IPS-18c (cell line): ENCODE results near the gene P2RX3.

Experiments used
- H3K4me3 ChIP-seq: 2 replicates; pipeline ENCODE4 v1.7.0; 2013; ENCODE audit warnings: low read depth, mild to moderate bottlenecking, low read length, moderate library complexity; ENCODE audit not compliant: insufficient read depth
- H3K9me3 ChIP-seq: one replicate; pipeline ENCODE4 v1.6.1; 2013; ENCODE audit warnings: mild to moderate bottlenecking, low read length, moderate library complexity; ENCODE audit not compliant: control insufficient read depth, insufficient read depth

The P2RX3 gene

DNA sequence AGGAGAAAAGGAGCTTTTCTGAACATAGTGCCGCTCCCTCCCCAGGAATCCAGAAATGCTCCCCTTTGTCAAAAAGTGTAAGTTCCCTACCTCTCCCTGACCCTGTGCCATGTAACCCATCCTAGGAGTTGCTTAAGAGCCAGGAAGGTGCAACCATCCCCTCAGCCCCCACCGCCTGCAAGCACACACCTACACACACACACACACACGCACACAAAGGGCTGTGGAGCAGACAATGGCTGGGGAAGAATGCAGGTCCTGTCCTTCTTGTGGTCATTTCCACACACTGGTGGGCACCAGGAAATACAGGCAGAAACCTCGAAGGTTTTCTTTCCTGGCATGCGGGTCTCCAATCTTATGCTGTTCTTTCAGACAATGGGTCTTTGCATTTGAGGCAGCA, 1.2 kb downstream of the P2RX3 start:
- H3K4me3 ChIP-seq, result no peak overlapping the region
- H3K9me3 ChIP-seq, result no peaks in the 10 kb centered on the region

GRCh38 chr11:57340039-57340615, 2.0 kb downstream of the P2RX3 start:
- peak overlapping the region; percentile 9; the same call in 1 of the 2 replicates for H3K4me3 ChIP-seq
- no peaks in the 10 kb centered on the region for H3K9me3 ChIP-seq

DNA sequence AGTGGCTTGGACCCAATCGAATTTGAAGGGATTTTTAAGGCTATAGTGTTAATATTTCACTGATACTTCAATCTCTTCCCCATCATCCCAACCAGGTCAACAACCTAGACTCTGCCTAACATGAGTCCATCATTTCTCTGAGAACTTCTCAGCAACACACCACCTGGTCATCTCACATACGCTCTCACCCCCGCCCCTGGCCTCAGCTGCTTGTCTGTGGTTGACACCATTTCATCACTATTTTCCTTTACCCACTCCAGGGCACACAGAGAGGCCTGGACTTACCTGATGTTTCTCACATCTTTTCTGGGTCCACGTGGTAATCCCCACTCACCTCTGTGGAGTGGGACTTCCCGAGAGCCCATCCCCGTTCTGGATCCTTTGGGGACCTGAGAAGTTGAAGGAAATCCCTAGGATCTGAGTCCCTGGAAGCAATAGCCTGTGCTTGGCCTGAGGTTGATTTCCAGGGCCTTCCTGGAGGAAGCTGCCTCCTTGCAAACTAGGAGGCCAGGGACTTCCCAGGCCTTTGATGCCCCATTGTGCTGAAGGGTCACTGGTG, 3.2 kb downstream of the P2RX3 start:
- no peaks in the 10 kb centered on the region for H3K9me3 ChIP-seq
- no peak overlapping the region for H3K4me3 ChIP-seq

DNA sequence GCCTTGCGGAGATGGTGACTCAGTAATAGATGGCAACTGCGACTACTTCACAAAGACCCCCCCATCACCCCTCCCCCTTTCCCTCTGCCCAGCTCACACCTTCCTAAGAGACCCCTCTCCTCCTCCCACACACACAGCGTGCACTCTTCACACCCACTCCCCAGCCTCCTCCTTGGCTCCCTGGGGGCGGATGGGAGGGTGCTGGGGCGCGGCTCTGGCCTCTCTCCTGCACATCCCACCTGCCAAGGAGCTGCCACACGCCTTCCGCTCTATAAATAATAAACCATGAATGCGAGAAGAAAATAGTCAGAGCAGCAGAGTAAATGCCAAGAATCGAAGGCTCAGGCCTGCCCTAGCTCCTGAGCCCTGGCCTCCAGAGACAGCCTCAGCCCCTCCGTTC, 4.5 kb downstream of the P2RX3 start:
- H3K9me3 ChIP-seq, result no peaks in the 10 kb centered on the region
- no peak overlapping the region for H3K4me3 ChIP-seq

GRCh38 chr11:57343825-57344224, 5.7 kb downstream of the P2RX3 start:
- Histone ChIP-seq H3K9me3 (no peaks in the 10 kb centered on the region), H3K4me3 (no peak overlapping the region)

GRCh38 chr11:57344826-57345225, 6.7 kb downstream of the P2RX3 start:
- no peaks in the 10 kb centered on the region for H3K9me3 ChIP-seq
- H3K4me3 ChIP-seq, result no peak overlapping the region

DNA sequence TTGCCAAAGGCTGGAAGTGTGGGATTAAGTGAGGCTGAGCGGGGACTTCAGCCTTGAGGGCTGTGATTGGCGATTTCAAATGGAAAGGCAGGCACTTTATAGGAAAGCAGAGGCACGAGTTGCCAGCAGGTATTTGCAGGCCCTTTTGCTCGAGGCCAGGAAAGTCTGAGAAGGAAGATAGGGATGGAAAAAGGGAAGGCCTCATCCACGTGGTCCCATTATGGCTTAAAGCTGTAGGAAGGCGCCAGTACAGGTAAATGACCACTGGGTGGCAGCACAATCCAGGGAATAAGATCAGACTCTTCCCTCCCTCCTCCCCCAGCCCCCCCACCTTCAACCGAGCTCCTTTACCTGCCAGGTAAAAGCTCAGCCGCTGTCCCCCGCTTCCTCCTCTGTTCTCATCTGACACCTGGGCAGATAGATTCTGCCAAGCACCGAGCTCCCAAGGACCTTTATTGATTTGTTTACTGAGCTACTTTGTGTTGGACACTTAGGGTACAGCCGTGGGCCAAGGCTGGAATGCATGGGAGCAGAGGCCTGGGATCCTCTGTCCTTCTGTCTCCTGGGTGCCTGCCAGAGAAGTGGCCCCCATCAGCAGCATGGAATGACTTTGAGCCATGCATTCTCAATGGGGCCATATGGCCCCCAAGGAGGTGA, 7.5 kb downstream of the P2RX3 start:
- no peaks in the 10 kb centered on the region for H3K9me3 ChIP-seq
- H3K4me3 ChIP-seq, result no peak overlapping the region

GRCh38 chr11:57347336-57347735, 9.2 kb downstream of the P2RX3 start:
- Histone ChIP-seq H3K4me3 (no peak overlapping the region), H3K9me3 (no peaks in the 10 kb centered on the region)

DNA sequence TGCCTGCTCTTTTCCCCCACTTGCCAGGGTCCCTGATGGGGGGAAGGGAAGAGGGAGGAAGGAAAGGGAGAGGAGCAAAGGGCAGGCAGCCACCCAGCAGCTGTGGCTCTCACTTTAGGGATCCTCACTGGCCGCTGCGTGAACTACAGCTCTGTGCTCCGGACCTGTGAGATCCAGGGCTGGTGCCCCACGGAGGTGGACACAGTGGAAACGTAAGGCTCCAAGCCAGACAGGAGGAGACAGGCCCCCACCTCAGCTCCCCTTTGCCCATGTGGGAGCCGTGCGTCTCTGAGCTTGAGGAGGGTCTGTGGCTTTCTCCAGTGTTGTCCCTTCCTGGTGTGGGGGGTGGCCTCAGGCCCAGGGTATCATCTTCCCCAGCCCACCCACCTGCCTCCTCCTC, 9.9 kb downstream of the P2RX3 start:
- no peaks in the 10 kb centered on the region for H3K9me3 ChIP-seq
- no peak overlapping the region for H3K4me3 ChIP-seq

- no peak overlapping the region for H3K4me3 ChIP-seq
- no peaks in the 10 kb centered on the region for H3K9me3 ChIP-seq
Measured at GRCh38 chr11:57348636-57349313, 10.6 kb downstream of the P2RX3 start.

GRCh38 chr11:57349491-57350274, 11.5 kb downstream of the P2RX3 start:
- Histone ChIP-seq H3K4me3 (peak overlapping the region; percentile 10; the same call in 1 of the 2 replicates), H3K9me3 (no peaks in the 10 kb centered on the region)

DNA sequence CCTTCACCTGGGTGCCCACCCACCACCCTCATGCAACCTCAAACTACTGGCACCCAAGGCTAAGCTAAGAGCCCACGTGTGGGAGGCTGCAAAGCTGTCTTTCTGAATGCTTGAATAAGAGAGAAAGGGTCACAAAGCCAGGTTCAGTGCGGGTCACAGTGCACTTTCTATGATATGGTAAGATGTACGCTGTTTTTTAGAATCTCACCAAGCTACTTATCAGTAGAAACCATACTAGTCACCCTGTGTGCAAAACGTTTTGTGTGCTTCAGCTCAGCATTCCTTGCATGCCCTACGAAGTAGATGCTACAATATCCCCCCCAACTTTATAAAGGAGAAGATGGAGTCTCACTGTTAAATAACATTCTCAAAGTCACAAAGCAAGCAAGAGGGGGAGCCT, 14.9 kb downstream of the P2RX3 start:
- Histone ChIP-seq H3K9me3 (no peaks in the 10 kb centered on the region), H3K4me3 (no peak overlapping the region)

DNA sequence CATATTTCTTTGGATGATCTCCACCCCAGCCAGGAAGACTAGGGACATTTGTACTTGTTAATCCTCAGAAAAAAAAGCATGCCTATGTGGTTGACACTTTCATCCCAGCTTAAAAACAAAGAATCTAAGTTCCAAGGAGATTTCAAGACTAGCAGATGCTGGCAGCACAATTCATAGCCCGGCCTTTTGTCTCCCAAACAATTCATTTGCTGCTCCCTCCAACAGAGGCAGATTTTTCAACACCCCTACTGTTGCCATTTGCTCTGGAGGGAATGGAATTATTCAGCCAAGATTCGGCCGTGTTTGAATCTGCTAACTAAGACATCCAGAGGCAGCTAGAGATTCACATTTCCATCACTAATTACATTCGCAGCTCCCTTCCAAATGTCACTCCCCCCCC, 15.3 kb downstream of the P2RX3 start:
- no peak overlapping the region for H3K4me3 ChIP-seq
- H3K9me3 ChIP-seq, result no peaks in the 10 kb centered on the region

DNA sequence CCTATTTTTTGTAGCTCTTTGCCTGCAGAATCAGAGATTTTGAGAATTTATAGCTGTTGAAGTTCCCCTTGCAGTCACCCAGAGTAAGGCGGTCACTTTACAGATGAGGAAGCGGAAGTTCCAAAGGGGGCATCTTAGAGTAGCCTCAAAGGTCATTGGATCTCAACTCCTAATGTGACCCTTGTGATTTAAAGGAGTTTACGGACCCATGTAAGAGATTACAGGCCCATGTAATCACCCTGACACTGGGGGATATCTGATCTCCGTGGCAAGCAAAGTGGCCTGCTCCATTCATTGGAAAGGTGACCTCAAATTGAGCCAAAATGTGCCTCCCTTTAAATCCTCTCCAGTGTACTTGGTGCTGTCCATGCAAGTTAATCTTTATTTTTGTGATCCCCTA, 15.7 kb downstream of the P2RX3 start:
- H3K9me3 ChIP-seq, result no peaks in the 10 kb centered on the region
- H3K4me3 ChIP-seq, result no peak overlapping the region

- H3K9me3 ChIP-seq, result no peaks in the 10 kb centered on the region
- no peak overlapping the region for H3K4me3 ChIP-seq
Measured at GRCh38 chr11:57354699-57355098, 16.5 kb downstream of the P2RX3 start.

DNA sequence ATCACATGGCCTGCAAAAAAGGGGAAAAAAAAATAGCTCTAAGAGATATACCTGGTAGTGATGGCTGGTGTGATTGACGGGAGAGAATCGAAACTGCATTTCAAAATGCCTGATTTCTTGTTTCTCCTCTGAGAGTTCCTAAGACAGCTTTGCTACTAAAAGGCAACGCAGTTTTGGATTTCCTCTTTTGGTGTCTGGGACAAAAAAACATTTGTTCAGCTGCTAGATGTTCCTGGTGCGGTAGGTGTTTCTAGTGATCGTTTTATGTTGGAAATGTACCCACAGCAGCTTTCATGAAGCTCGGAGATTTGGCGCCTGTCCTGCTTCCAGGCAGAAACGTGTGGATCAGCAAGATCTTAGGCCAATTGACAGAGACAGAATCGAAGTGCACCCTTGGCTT, 18.1 kb downstream of the P2RX3 start:
- no peaks in the 10 kb centered on the region for H3K9me3 ChIP-seq

DNA sequence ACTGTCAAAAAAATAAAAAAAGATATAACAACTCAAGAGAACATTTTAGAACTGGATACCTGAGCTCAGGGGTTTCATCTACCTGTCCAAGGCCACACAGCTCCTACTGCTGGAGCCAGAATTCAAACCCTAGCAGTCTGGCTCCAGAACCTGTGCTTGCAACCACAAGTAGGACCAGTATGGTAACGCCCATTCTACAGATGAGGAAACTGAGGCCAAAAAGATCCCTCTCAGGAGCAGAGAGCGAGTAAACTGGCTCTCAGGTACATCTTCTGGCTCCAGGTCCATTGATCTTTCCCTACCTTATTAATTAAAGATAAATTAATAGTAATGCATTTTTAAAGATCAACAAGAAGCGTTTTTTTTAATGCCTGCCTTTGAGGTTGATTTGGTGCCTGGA, 19.2 kb downstream of the P2RX3 start:
- H3K9me3 ChIP-seq, result no peaks in the 10 kb centered on the region
- no peak overlapping the region for H3K4me3 ChIP-seq

More for the DNA sequence above, 18.1 kb downstream of the P2RX3 start:
- H3K4me3 ChIP-seq, result no peak overlapping the region
